ENCODE results near the gene PIGQ.

GRCh38 chr16:583470-583814, 13.7 kb downstream of the PIGQ start:
- TF ChIP-seq POLR2A (IDR thresholded peaks at IDR 0.05; ENCODE audit: low read depth) (no peak), CTCF (IDR thresholded peaks at IDR 0.05) (no peak), EP300 (IDR thresholded peaks at IDR 0.05) (no peak), POLR2AphosphoS5 (IDR thresholded peaks at IDR 0.05) (no peak)
